HepG2 (cell line): ENCODE results near the gene IGSF11. TPM values are rescaled to one million over a fixed set of nuclear protein-coding genes. Genes with fewer than 3 reads are reported as not detected.

Experiments
- ATAC-seq: fragments of 200-7000 bp; cut with Tn5 transposase; 3 replicates; pipeline ENCODE4 v1.9.1; 2020; ENCODE audit warnings: mild to moderate bottlenecking, moderate library complexity
- BruUV-seq: library from RNA; stranded (reverse); fragments of 400-500 nt; replicated peaks from 2 replicates; lab custom pipeline; 2021; lab: Mats Ljungman, UMichigan
- CTCF ChIA-PET: fragments of 300-600 bp; formaldehyde crosslinking; extraction: SDS; loops from one replicate; lab custom pipeline; 2021; ENCODE audit warnings: low total read pairs, inconsistent platforms, low intra/inter-chr PET ratio; lab: Yijun Ruan, JAX
- POLR2A ChIA-PET: fragments of 350-600 bp; sonication (Branson Sonifier 250); formaldehyde crosslinking; loops from one replicate; lab custom pipeline; 2020; ENCODE audit warnings: antibody characterized with exemption, inconsistent platforms; lab: Yijun Ruan, JAX
- DNase-seq: peaks from one replicate; pipeline ENCODE4 v3.0.0-alpha.2; 2015; ENCODE audit warnings: low spot score
- FAIRE-seq: peaks from 3 replicates; lab custom pipeline; 2011; peaks lifted over from hg19 to GRCh38; lab: Jason Lieb, UNC
- H2AFZ ChIP-seq: one replicate; pipeline ENCODE4 v1.6.1; 2011; ENCODE audit warnings: low read length, inconsistent platforms
- H3K27ac ChIP-seq: fragments of 300-600 bp; 3 replicates; pipeline ENCODE4 v1.8.0; 2011; ENCODE audit warnings: mixed run types, mild to moderate bottlenecking, mixed read lengths, low read length, inconsistent platforms; ENCODE audit not compliant: insufficient read depth; ENCODE audit errors: extremely low read length
- H3K27me3 ChIP-seq, 2 experiments: fragments of 200-600 bp in 1 of 2; 2 replicates in 1 of 2; 3 replicates in 1 of 2; pipeline versions ENCODE4 v1.6.0 to v1.8.0; 2011; ENCODE audit warnings: low read length in 2 of 2, mild to moderate bottlenecking in 2 of 2, moderate library complexity in 2 of 2, inconsistent platforms in 1 of 2; ENCODE audit not compliant: insufficient read depth in 2 of 2, control insufficient read depth in 1 of 2
- H3K36me3 ChIP-seq, 2 experiments: fragments of 200-600 bp in 1 of 2; replicated peaks in 1 of 2; 2 replicates in 1 of 2; 3 replicates in 1 of 2; pipeline versions ENCODE4 v1.5.1 to v1.8.0; 2011; ENCODE audit warnings: low read length in 2 of 2, inconsistent platforms in 1 of 2; ENCODE audit not compliant: insufficient read depth in 2 of 2, control insufficient read depth in 1 of 2
- H3K4me1 ChIP-seq: 2 replicates; pipeline ENCODE4 v1.5.1; 2012; ENCODE audit warnings: low read length, inconsistent platforms; ENCODE audit not compliant: insufficient read depth
- H3K4me2 ChIP-seq: 2 replicates; pipeline ENCODE4 v1.6.0; 2011; ENCODE audit warnings: low read depth, low read length, inconsistent platforms
- H3K4me3 ChIP-seq, 3 experiments: fragments of 200-600 bp in 1 of 3; sonication (generic), shearing (Covaris generic) in 1 of 3; replicated peaks in 1 of 3; 2 replicates each; pipeline ENCODE4 v1.5.1; 2011 to 2016; ENCODE audit warnings: low read length in 3 of 3, inconsistent platforms in 2 of 3, low read depth in 2 of 3, mild to moderate bottlenecking in 2 of 3, control low read depth in 1 of 3, mixed read lengths in 1 of 3; ENCODE audit not compliant: insufficient read depth in 1 of 3
- H3K79me2 ChIP-seq: one replicate; pipeline ENCODE4 v1.6.1; 2011; ENCODE audit warnings: low read length, inconsistent platforms; ENCODE audit not compliant: insufficient read depth
- H3K9ac ChIP-seq: 2 replicates; pipeline ENCODE4 v1.6.0; 2011; ENCODE audit warnings: mild to moderate bottlenecking, low read depth, low read length, inconsistent platforms; ENCODE audit not compliant: insufficient read depth
- H3K9me3 ChIP-seq: 2 replicates; pipeline ENCODE4 v1.5.1; 2012; ENCODE audit warnings: mild to moderate bottlenecking, low read length
- H4K20me1 ChIP-seq: 2 replicates; pipeline ENCODE4 v1.6.0; 2011; ENCODE audit warnings: inconsistent platforms, mild to moderate bottlenecking, low read length, moderate library complexity; ENCODE audit not compliant: insufficient read depth
- CBX5 ChIP-seq: sonication (generic); formaldehyde crosslinking; IDR thresholded peaks from 2 replicates; pipeline ENCODE4 v1.4.0; 2020; ENCODE audit warnings: missing genetic modification reagents, borderline replicate concordance
- CHD2 ChIP-seq: IDR thresholded peaks from 2 replicates; pipeline ENCODE4 v1.6.1; 2011; ENCODE audit warnings: low read depth, low read length, improper control_type of control experiment
- EED ChIP-seq: sonication (generic); formaldehyde crosslinking; IDR thresholded peaks from 2 replicates; pipeline ENCODE4 v1.5.0; 2020; ENCODE audit warnings: mild to moderate bottlenecking, missing genetic modification reagents
- ELF1 ChIP-seq: sonication (generic); formaldehyde crosslinking; IDR thresholded peaks from 2 replicates; pipeline ENCODE4 v1.4.0; 2020; ENCODE audit warnings: missing genetic modification reagents
- EP300 ChIP-seq, 3 experiments: sonication (generic) in 1 of 3; formaldehyde crosslinking in 1 of 3; IDR thresholded peaks; 2 replicates each; pipeline versions ENCODE4 v1.5.1 to v1.6.1; 2011 to 2020; ENCODE audit warnings: low read depth in 2 of 3, low read length in 2 of 3, borderline replicate concordance in 1 of 3, improper control_type of control experiment in 1 of 3, mild to moderate bottlenecking in 1 of 3, missing genetic modification reagents in 1 of 3, moderate library complexity in 1 of 3
- FOXJ3 ChIP-seq: sonication (generic); formaldehyde crosslinking; IDR thresholded peaks from 2 replicates; pipeline ENCODE4 v1.4.0; 2020; ENCODE audit warnings: missing genetic modification reagents, mild to moderate bottlenecking, borderline replicate concordance
- IKZF5 ChIP-seq: IDR thresholded peaks from 2 replicates; pipeline ENCODE4 v1.6.1; 2018; ENCODE audit warnings: missing genetic modification reagents, mild to moderate bottlenecking, missing compliant biosample characterization
- MLLT10 ChIP-seq: sonication (generic); formaldehyde crosslinking; IDR thresholded peaks from 2 replicates; pipeline ENCODE4 v1.4.0; 2020; ENCODE audit warnings: missing genetic modification reagents
- MXD4 ChIP-seq: IDR thresholded peaks from 2 replicates; pipeline ENCODE4 v1.6.1; 2016; ENCODE audit warnings: mild to moderate bottlenecking, missing biosample characterization, missing genetic modification reagents
- PRMT3 ChIP-seq: sonication (generic); formaldehyde crosslinking; IDR thresholded peaks from 2 replicates; pipeline ENCODE4 v1.8.1; 2022; ENCODE audit warnings: low read depth, mild to moderate bottlenecking, moderate library complexity, missing genetic modification reagents, borderline replicate concordance
- SAFB2 ChIP-seq: sonication (generic); formaldehyde crosslinking; IDR thresholded peaks from 2 replicates; pipeline ENCODE4 v1.5.1; 2020; ENCODE audit warnings: missing genetic modification reagents, low read depth, mild to moderate bottlenecking, borderline replicate concordance
- SCMH1 ChIP-seq: sonication (generic); formaldehyde crosslinking; IDR thresholded peaks from 2 replicates; pipeline ENCODE4 v1.9.0; 2021; ENCODE audit warnings: missing genetic modification reagents, mild to moderate bottlenecking, borderline replicate concordance
- ZNF124 ChIP-seq: sonication (generic); formaldehyde crosslinking; IDR thresholded peaks from 2 replicates; pipeline ENCODE4 v1.4.0; 2020; ENCODE audit warnings: missing genetic modification reagents
- ZNF337 ChIP-seq: sonication (generic); formaldehyde crosslinking; IDR thresholded peaks from 2 replicates; pipeline ENCODE4 v1.5.1; 2020; ENCODE audit warnings: missing genetic modification reagents, low read depth, mild to moderate bottlenecking, borderline replicate concordance
- ZNF577 ChIP-seq: sonication (generic); formaldehyde crosslinking; IDR thresholded peaks from 2 replicates; pipeline ENCODE4 v1.4.0; 2020; ENCODE audit warnings: mild to moderate bottlenecking, low read depth, missing genetic modification reagents, borderline replicate concordance
- WGBS: methylation state at CpG from one replicate; pipeline ENCODE4 v1.1.6; 2017; ENCODE audit warnings: low lambda C conversion rate; 5-methylcytosine and 5-hydroxymethylcytosine counted together
- in situ Hi-C: cut with HindIII; loops from 2 replicates; pipeline ENCODE4 v1.10.0; 2017; ENCODE audit warnings: low pct_unique_long_range_greater_than_20kb; ENCODE audit not compliant: extremely low pct_ligation_motif_present
- intact Hi-C: fragments of 100-400 bp; cut with micrococcal nuclease; formaldehyde crosslinking; loops from one replicate; pipeline ENCODE4 v1.10.0; 2022; ENCODE audit not compliant: unreplicated experiment
- polyA plus RNA-seq, 8 experiments: library from polyadenylated mRNA; depleted of rRNA in 3 of 8; stranded (reverse) in 7 of 8; unstranded in 1 of 8; fragments of >200 nt; fragmentation: Illumina TruSeq in 4 of 8; extraction: Trizol in 4 of 8; gene quantifications; 2 replicates each; pipeline versions ENCODE4 v1.2.1 to v1.2.3, GENCODE V29; 2011 to 2016; ENCODE audit warnings: low read depth in 4 of 8, missing spikeins in 1 of 8, mixed read lengths in 1 of 8; ENCODE audit not compliant: insufficient read depth in 1 of 8
- total RNA-seq, 5 experiments: library from RNA; depleted of rRNA; stranded (reverse); fragments of >200 nt; fragmentation: Illumina TruSeq; extraction: Trizol; gene quantifications; 2 replicates each; pipeline ENCODE4 v1.2.3, GENCODE V29; 2016; ENCODE audit warnings: low read depth in 1 of 5

Gene IGSF11
- total and polyA plus RNA-seq, 2 of the 13 experiments (the other 11 are each of a cell fraction or from before 2014, with no cell fraction given) = not detected

GRCh38 chr3:118973050-118973449 lies 61.6 kb downstream of the IGSF11 start:
- H3K79me2 ChIP-seq = no peaks in the 10 kb centered on the region
- no peak for ATAC-seq

More at GRCh38 chr3:118973050-118973449, 61.6 kb downstream of the IGSF11 start:
- TF ChIP-seq EED (CRISPR knock-in tag) = no peak
- TF ChIP-seq MLLT10 (CRISPR knock-in tag) = no peak
- no peak for TF ChIP-seq FOXJ3 (CRISPR knock-in tag)
- TF ChIP-seq MXD4 (CRISPR knock-in tag) = no peak
- TF ChIP-seq CBX5 (CRISPR knock-in tag) = no peak
- TF ChIP-seq SAFB2 = no peak
- no peak for TF ChIP-seq ZNF577 (CRISPR knock-in tag)
- TF ChIP-seq PRMT3 = no peak
- TF ChIP-seq IKZF5 = no peak
- no peak for TF ChIP-seq ZNF337
- TF ChIP-seq ELF1 (CRISPR knock-in tag) = no peak
- no peak for TF ChIP-seq CHD2
- no peak for TF ChIP-seq SCMH1 (CRISPR knock-in tag)
- no peak for TF ChIP-seq ZNF124 (CRISPR knock-in tag)
- TF ChIP-seq EP300 (IDR thresholded peaks at IDR 0.05; ENCODE audit: low read depth in 2 of 2, low read length in 2 of 2) = no peak
- TF ChIP-seq EP300 (CRISPR knock-in tag; IDR thresholded peaks at IDR 0.05; ENCODE audit: borderline replicate concordance) = no peak
- Histone ChIP-seq H3K9me3 (no peaks in the 10 kb centered on the region), H3K27me3 (no peaks in the 10 kb centered on the region; a peak in 1 of 5 replicates), H3K4me3 (no peak overlapping the region), H2AFZ (no peak overlapping the region), H3K4me1 (no peaks in the 10 kb centered on the region), H4K20me1 (no peaks in the 10 kb centered on the region), H3K27ac (no peak overlapping the region), H3K36me3 (no peaks in the 10 kb centered on the region), H3K4me2 (no peak overlapping the region), H3K9ac (no peak overlapping the region)
- BruUV-seq = no TSS peak
- no peak for DNase-seq
- CTCF ChIA-PET = no interaction called here
- no peak for FAIRE-seq
- in situ Hi-C loops (no loop called here), intact Hi-C loops (no loop called here)
- POLR2A ChIA-PET = no interaction called here
- WGBS = 17% methylated on average over 3 of the region's 3 CpGs
